HL-60 (cell line): ENCODE measurements around the gene LRIG2.

Experiments
- DNase-seq, 2 experiments: peaks; one replicate each; pipeline ENCODE4 v3.0.0-alpha.2; 2010 to 2020; ENCODE audit warnings: low read depth in 1 of 2, low spot score in 1 of 2
- H3K27ac ChIP-seq: fragments of 250-450 bp; sonication (Bioruptor Pico); replicated peaks from 2 replicates; pipeline ENCODE4 v1.5.1; 2020; ENCODE audit warnings: mild to moderate bottlenecking, moderate library complexity
- H3K27me3 ChIP-seq: fragments of 250-450 bp; sonication (Bioruptor Pico); 2 replicates; pipeline ENCODE4 v1.5.1; 2021; ENCODE audit warnings: mild to moderate bottlenecking, moderate library complexity; ENCODE audit not compliant: insufficient read depth, poor library complexity, severe bottlenecking
- H3K4me3 ChIP-seq: replicated peaks from 2 replicates; pipeline ENCODE4 v1.5.1; 2011; ENCODE audit warnings: mild to moderate bottlenecking, control low read depth, low read length; ENCODE audit not compliant: insufficient read depth
- CTCF ChIP-seq: IDR thresholded peaks from one replicate; pipeline ENCODE4 v1.5.1; 2011; ENCODE audit warnings: low read length, control low read depth, inconsistent platforms; ENCODE audit not compliant: insufficient read depth
- GABPA ChIP-seq: IDR thresholded peaks from 2 replicates; pipeline ENCODE4 v1.6.1; 2012; ENCODE audit warnings: low read depth
- POLR2AphosphoS5 ChIP-seq: IDR thresholded peaks from 2 replicates; pipeline ENCODE4 v1.6.1; 2012; ENCODE audit warnings: low read depth
- REST ChIP-seq: IDR thresholded peaks from 2 replicates; pipeline ENCODE4 v1.6.1; 2012; ENCODE audit warnings: low read depth; ENCODE audit not compliant: insufficient replicate concordance
- SPI1 ChIP-seq: IDR thresholded peaks from 2 replicates; pipeline ENCODE4 v1.6.1; 2012; ENCODE audit warnings: low read depth, mild to moderate bottlenecking, borderline replicate concordance

Gene LRIG2

GRCh38 chr1:113135460-113135859, 62.5 kb downstream of the LRIG2 start:
- no peak overlapping the region for H3K27ac ChIP-seq
- H3K4me3 ChIP-seq, result no peak overlapping the region
- TF ChIP-seq CTCF (no peak), POLR2AphosphoS5 (no peak), SPI1 (no peak), REST (no peak), GABPA (no peak)
- no peaks in the 10 kb centered on the region for H3K27me3 ChIP-seq
- no peak for DNase-seq

- Histone ChIP-seq H3K4me3 (no peak overlapping the region), H3K27ac (no peak overlapping the region), H3K27me3 (no peaks in the 10 kb centered on the region)
- no peak for TF ChIP-seq POLR2AphosphoS5
- no peak for TF ChIP-seq REST
- TF ChIP-seq GABPA, result no peak
- TF ChIP-seq CTCF, result no peak
- TF ChIP-seq SPI1, result no peak
- DNase-seq, result no peak
Measured at GRCh38 chr1:113136476-113136875, 63.5 kb downstream of the LRIG2 start.

GRCh38 chr1:113137563-113137962, 64.6 kb downstream of the LRIG2 start:
- Histone ChIP-seq H3K27me3 (no peaks in the 10 kb centered on the region), H3K27ac (no peak overlapping the region), H3K4me3 (no peak overlapping the region)
- no peak for DNase-seq
- TF ChIP-seq GABPA (no peak), CTCF (no peak), REST (no peak), SPI1 (no peak), POLR2AphosphoS5 (no peak)
